IMR-90 (cell line): ENCODE data around the gene ATP5PO. TPM values are rescaled to one million over a fixed set of nuclear protein-coding genes. Genes with fewer than 3 reads are reported as not detected.

Experiments used
- ATAC-seq: fragments of 200-7000 bp; cut with Tn5 transposase; 2 replicates; pipeline ENCODE4 v1.9.1; 2020; ENCODE audit warnings: low read depth, mild to moderate bottlenecking, moderate library complexity
- BruUV-seq: library from RNA; stranded (reverse); fragments of 400-500 nt; replicated peaks from 2 replicates; lab custom pipeline; 2021; lab: Mats Ljungman, UMichigan
- CTCF ChIA-PET: fragments of 300-600 bp; formaldehyde crosslinking; extraction: SDS; loops from one replicate; lab custom pipeline; 2021; ENCODE audit warnings: antibody characterized with exemption; lab: Yijun Ruan, JAX
- POLR2A ChIA-PET: fragments of 300-600 bp; sonication (Branson Sonifier 250); formaldehyde crosslinking; loops from one replicate; lab custom pipeline; 2022; ENCODE audit warnings: antibody characterized with exemption; ENCODE audit not compliant: unreplicated experiment; lab: Charles Lee
- DNase-seq: peaks from one replicate; pipeline ENCODE4 v3.0.0; 2013
- H2AFZ ChIP-seq: replicated peaks from 2 replicates; pipeline ENCODE3; 2013; ENCODE audit warnings: low read length, mild to moderate bottlenecking; ENCODE audit not compliant: poor library complexity
- H2AK5ac ChIP-seq: 2 replicates; pipeline ENCODE4 v1.6.1; 2013; ENCODE audit warnings: low read depth, low read length, inconsistent platforms
- H2AK9ac ChIP-seq: replicated peaks from 2 replicates; pipeline ENCODE3; 2013; ENCODE audit warnings: mild to moderate bottlenecking, low read depth, low read length, moderate library complexity; ENCODE audit not compliant: poor library complexity
- H2BK120ac ChIP-seq: 2 replicates; pipeline ENCODE4 v1.6.1; 2013; ENCODE audit warnings: low read depth, low read length, inconsistent platforms
- H2BK15ac ChIP-seq: 3 replicates; pipeline ENCODE4 v1.6.1; 2013; ENCODE audit warnings: low read depth, low read length, inconsistent platforms
- H2BK20ac ChIP-seq: 2 replicates; pipeline ENCODE4 v1.6.1; 2013; ENCODE audit warnings: low read depth, mild to moderate bottlenecking, inconsistent platforms, low read length, moderate library complexity
- H2BK5ac ChIP-seq: 2 replicates; pipeline ENCODE4 v1.6.1; 2013; ENCODE audit warnings: mild to moderate bottlenecking, low read depth, low read length, inconsistent platforms; ENCODE audit not compliant: poor library complexity, severe bottlenecking
- H3K14ac ChIP-seq: replicated peaks from 2 replicates; pipeline ENCODE4 v1.6.1; 2013; ENCODE audit warnings: low read depth, low read length, inconsistent platforms
- H3K18ac ChIP-seq: 2 replicates; pipeline ENCODE4 v1.6.1; 2013; ENCODE audit warnings: low read depth, low read length, control low read depth
- H3K23ac ChIP-seq: 2 replicates; pipeline ENCODE4 v1.6.1; 2013; ENCODE audit warnings: low read depth, low read length, inconsistent platforms
- H3K27ac ChIP-seq: 2 replicates; pipeline ENCODE4 v1.5.1; 2013; ENCODE audit warnings: mild to moderate bottlenecking, control low read depth, low read length; ENCODE audit not compliant: insufficient read depth
- H3K27me3 ChIP-seq: 2 replicates; pipeline ENCODE4 v1.6.1; 2013; ENCODE audit warnings: low read length; ENCODE audit not compliant: control insufficient read depth, insufficient read depth
- H3K36me3 ChIP-seq: 2 replicates; pipeline ENCODE4 v1.6.1; 2013; ENCODE audit warnings: low read length, mixed read lengths; ENCODE audit not compliant: control insufficient read depth, insufficient read depth
- H3K4ac ChIP-seq: 2 replicates; pipeline ENCODE4 v1.6.1; 2013; ENCODE audit warnings: low read depth, low read length, inconsistent platforms
- H3K4me1 ChIP-seq: 2 replicates; pipeline ENCODE4 v1.6.1; 2013; ENCODE audit warnings: low read length, mixed read lengths; ENCODE audit not compliant: control insufficient read depth, insufficient read depth
- H3K4me2 ChIP-seq: 2 replicates; pipeline ENCODE4 v1.6.1; 2013; ENCODE audit warnings: low read depth, mild to moderate bottlenecking, control low read depth, low read length, moderate library complexity
- H3K4me3 ChIP-seq: 2 replicates; pipeline ENCODE4 v1.5.1; 2013; ENCODE audit warnings: low read depth, mild to moderate bottlenecking, control low read depth, low read length, moderate library complexity; ENCODE audit not compliant: insufficient read depth
- H3K56ac ChIP-seq: 2 replicates; pipeline ENCODE4 v1.6.1; 2013; ENCODE audit warnings: low read length, inconsistent platforms; ENCODE audit not compliant: insufficient read depth; ENCODE audit errors: extremely low read depth
- H3K79me1 ChIP-seq, 2 experiments: 2 replicates each; pipeline ENCODE4 v1.6.1; 2013; ENCODE audit warnings: low read length in 2 of 2, inconsistent platforms in 1 of 2, low read depth in 1 of 2
- H3K9ac ChIP-seq: 2 replicates; pipeline ENCODE4 v1.6.1; 2013; ENCODE audit warnings: low read depth, low read length, control low read depth
- H3K9me1 ChIP-seq: 2 replicates; pipeline ENCODE4 v1.6.1; 2013; ENCODE audit warnings: low read length, inconsistent platforms; ENCODE audit not compliant: insufficient read depth
- H3K9me3 ChIP-seq: 2 replicates; pipeline ENCODE4 v1.6.1; 2013; ENCODE audit warnings: low read length; ENCODE audit not compliant: control insufficient read depth, insufficient read depth
- H4K20me1 ChIP-seq: 2 replicates; pipeline ENCODE4 v1.6.1; 2013; ENCODE audit warnings: low read length, inconsistent platforms; ENCODE audit not compliant: insufficient read depth
- H4K5ac ChIP-seq: 2 replicates; pipeline ENCODE4 v1.6.1; 2013; ENCODE audit warnings: mild to moderate bottlenecking, low read depth, low read length, control low read depth
- H4K8ac ChIP-seq, 2 experiments: 2 replicates each; pipeline ENCODE4 v1.6.1; 2013; ENCODE audit warnings: low read depth in 2 of 2, low read length in 2 of 2, control low read depth in 1 of 2, inconsistent platforms in 1 of 2
- H4K91ac ChIP-seq: 2 replicates; pipeline ENCODE4 v1.6.1; 2013; ENCODE audit warnings: low read depth, low read length, inconsistent platforms; ENCODE audit not compliant: insufficient read depth
- BHLHE40 ChIP-seq: fragments of 150-350 bp; IDR thresholded peaks from 2 replicates; pipeline ENCODE4 v1.6.1; 2016; ENCODE audit warnings: mild to moderate bottlenecking, low read depth, low read length
- FOS ChIP-seq: fragments of 150-350 bp; IDR thresholded peaks from 2 replicates; pipeline ENCODE4 v1.6.1; 2016; ENCODE audit warnings: low read depth, low read length
- MAZ ChIP-seq: IDR thresholded peaks from 2 replicates; pipeline ENCODE4 v1.6.1; 2012; ENCODE audit warnings: low read depth, mild to moderate bottlenecking, low read length, improper control_type of control experiment, moderate library complexity, borderline replicate concordance
- MXI1 ChIP-seq: IDR thresholded peaks from 2 replicates; pipeline ENCODE4 v1.6.1; 2012; ENCODE audit warnings: low read depth, mild to moderate bottlenecking, low read length, moderate library complexity, borderline replicate concordance
- POLR2A ChIP-seq: IDR thresholded peaks from 2 replicates; pipeline ENCODE4 v1.6.1; 2012; ENCODE audit warnings: mild to moderate bottlenecking, low read depth, low read length
- RCOR1 ChIP-seq: IDR thresholded peaks from 2 replicates; pipeline ENCODE4 v1.6.1; 2012; ENCODE audit warnings: mild to moderate bottlenecking, low read length, improper control_type of control experiment; ENCODE audit not compliant: insufficient replicate concordance
- RFX5 ChIP-seq: IDR thresholded peaks from 2 replicates; pipeline ENCODE4 v1.8.0; 2012; ENCODE audit warnings: low read depth, mild to moderate bottlenecking, low read length, moderate library complexity
- WGBS, 2 experiments: methylation state at CpG; one replicate each; pipeline versions ENCODE4 v1.1.5 to v1.1.7; 2013; ENCODE audit warnings: missing lambda C conversion rate in 2 of 2; ENCODE audit not compliant: insufficient read length in 1 of 2; ENCODE audit errors: extremely low coverage in 2 of 2; 5-methylcytosine and 5-hydroxymethylcytosine counted together
- dilution Hi-C: fragments of 300-500 bp; cut with HindIII; formaldehyde crosslinking; loops from one replicate; pipeline ENCODE4 v1.14.3; 2018; ENCODE audit warnings: low sequenced_read_pairs; ENCODE audit not compliant: unreplicated experiment
- in situ Hi-C: fragments of 300-500 bp; cut with MboI; formaldehyde crosslinking; loops from 3 replicates; pipeline ENCODE4 v1.14.3; 2019; ENCODE audit warnings: low sequenced_read_pairs, inconsistent platforms, mixed read lengths
- intact Hi-C: fragments of 100-400 bp; cut with micrococcal nuclease; formaldehyde crosslinking; loops from 2 replicates; pipeline ENCODE4 v1.10.0; 2022
- polyA plus RNA-seq, 3 experiments: library from polyadenylated mRNA; depleted of rRNA; stranded (reverse); fragments of >200 nt; gene quantifications; 2 replicates each; pipeline ENCODE4 v1.2.3, GENCODE V29; 2012; ENCODE audit warnings: low replicate concordance in 1 of 3
- total RNA-seq: library from RNA; depleted of rRNA; stranded (reverse); fragments of >200 nt; gene quantifications from 2 replicates; pipeline ENCODE4 v1.2.3, GENCODE V29; 2012
- TF ChIP-seq, protein P1 (sequence below): fragments of 150-350 bp; IDR thresholded peaks from 2 replicates; pipeline ENCODE4 v1.6.1; 2016; ENCODE audit warnings: low read depth, mild to moderate bottlenecking, low read length, moderate library complexity, borderline replicate concordance

The ATP5PO gene
- total and polyA plus RNA-seq, 2 of the 4 experiments (the other 2 are of a cell fraction) = 237 to 250 TPM

DNA sequence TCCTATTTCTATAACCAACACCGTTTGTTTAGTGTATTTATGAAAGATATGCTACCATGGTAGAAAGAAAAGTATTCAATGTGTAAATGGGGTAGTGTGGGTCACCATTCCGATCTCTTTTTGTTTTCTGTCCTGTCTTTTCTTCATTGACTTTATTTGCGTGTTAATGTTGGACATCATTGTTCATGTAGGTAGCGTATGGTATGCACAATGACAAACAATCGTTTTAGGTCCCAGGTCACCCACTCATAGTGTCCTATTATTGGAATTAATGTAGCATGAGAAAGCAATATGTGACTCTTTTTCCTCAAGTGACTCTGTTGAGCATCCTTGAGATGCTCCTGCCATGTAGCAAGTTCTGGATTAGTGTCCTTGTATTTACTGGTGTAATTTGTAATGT lies 25.4 kb downstream of the ATP5PO start:
- intact Hi-C loops (loop anchor here (5.0 kb wide), 2 partner anchors 63 to 128 kb away; no protein-coding TSS in a partner anchor), in situ Hi-C loops (no loop called here), dilution Hi-C loops (no loop called here)
- Histone ChIP-seq H2AK9ac (no peak overlapping the region), H3K9me3 (no peaks in the 10 kb centered on the region), H2BK120ac (no peak overlapping the region), H3K23ac (no peak overlapping the region), H4K91ac (no peak overlapping the region), H3K4ac (no peak overlapping the region), H2BK20ac (no peak overlapping the region), H3K4me1 (peaks cover 2% of the 10 kb centered on the region; the same call in 1 of the 2 replicates), H2AK5ac (no peak overlapping the region), H2BK15ac (no peak overlapping the region), H3K9ac (no peak overlapping the region), H2AFZ (no peak overlapping the region), H4K8ac (no peak overlapping the region), H3K56ac (no peak overlapping the region), H3K14ac (no peak overlapping the region), H3K4me2 (no peak overlapping the region), H3K9me1 (peaks cover 3% of the 10 kb centered on the region), H3K27ac (no peak overlapping the region), H3K36me3 (no peaks in the 10 kb centered on the region), H4K20me1 (no peaks in the 10 kb centered on the region), H3K18ac (no peak overlapping the region), H2BK5ac (no peak overlapping the region), H3K27me3 (0 out of 2 replicates have a peak, but pooled peaks cover 1% of the 10 kb centered on the region), H3K4me3 (no peak overlapping the region), H3K79me1 (no peaks in the 10 kb centered on the region), H4K5ac (no peak overlapping the region)
- TF ChIP-seq FOS = no peak
- no peak for TF ChIP-seq RFX5
- no peak for TF ChIP-seq RCOR1
- TF ChIP-seq MAZ = no peak
- TF ChIP-seq, protein P1, sequence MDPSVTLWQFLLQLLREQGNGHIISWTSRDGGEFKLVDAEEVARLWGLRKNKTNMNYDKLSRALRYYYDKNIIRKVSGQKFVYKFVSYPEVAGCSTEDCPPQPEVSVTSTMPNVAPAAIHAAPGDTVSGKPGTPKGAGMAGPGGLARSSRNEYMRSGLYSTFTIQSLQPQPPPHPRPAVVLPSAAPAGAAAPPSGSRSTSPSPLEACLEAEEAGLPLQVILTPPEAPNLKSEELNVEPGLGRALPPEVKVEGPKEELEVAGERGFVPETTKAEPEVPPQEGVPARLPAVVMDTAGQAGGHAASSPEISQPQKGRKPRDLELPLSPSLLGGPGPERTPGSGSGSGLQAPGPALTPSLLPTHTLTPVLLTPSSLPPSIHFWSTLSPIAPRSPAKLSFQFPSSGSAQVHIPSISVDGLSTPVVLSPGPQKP = no peak
- TF ChIP-seq POLR2A = no peak
- no peak for TF ChIP-seq MXI1
- no peak for TF ChIP-seq BHLHE40
- no CpG with 5 or more reads among the region's 5 CpGs for WGBS, 2 experiments
- ChIA-PET POLR2A (no interaction called here), CTCF (no interaction called here)
- no TSS peak for BruUV-seq
- DNase-seq (no peak), ATAC-seq (no peak)
